Nephron (organoid): ENCODE data around the gene ASPG.

ENCODE experiments used
- H3K27ac Mint-ChIP-seq, 3 experiments: 2 replicates each; pipeline ENCODE4 v1.8.0; 2020; ENCODE audit warnings: mixed read lengths in 3 of 3, mild to moderate bottlenecking in 2 of 3, moderate library complexity in 1 of 3
- H3K27me3 Mint-ChIP-seq: 2 replicates; pipeline ENCODE4 v1.8.0; 2021; ENCODE audit warnings: low read depth, mild to moderate bottlenecking, moderate library complexity, mixed read lengths
- H3K36me3 Mint-ChIP-seq: 2 replicates; pipeline ENCODE4 v1.8.0; 2020; ENCODE audit warnings: low read depth, mixed read lengths
- H3K4me1 Mint-ChIP-seq: 2 replicates; pipeline ENCODE4 v1.8.0; 2020; ENCODE audit warnings: mixed read lengths
- H3K4me3 Mint-ChIP-seq, 3 experiments: 2 replicates each; pipeline ENCODE4 v1.8.0; 2020; ENCODE audit warnings: mild to moderate bottlenecking in 3 of 3, mixed read lengths in 3 of 3, moderate library complexity in 2 of 3
- H3K9me3 Mint-ChIP-seq: 2 replicates; pipeline ENCODE4 v1.8.0; 2020; ENCODE audit warnings: mixed read lengths
- CTCF ChIP-seq, 3 experiments: fragments of 200-600 bp; sonication (generic); IDR thresholded peaks; one replicate each; pipeline ENCODE4 v1.5.0; 2021; ENCODE audit warnings: antibody characterized with exemption in 3 of 3; ENCODE audit not compliant: unreplicated experiment in 3 of 3

Gene ASPG

GRCh38 chr14:104107611-104108569 lies 22.4 kb downstream of the ASPG start:
- Mint-ChIP-seq H3K27ac (no peak overlapping the region), H3K4me3 (no peak overlapping the region), H3K36me3 (no peaks in the 10 kb centered on the region), H3K27me3 (peaks cover 22% of the 10 kb centered on the region), H3K4me1 (no peaks in the 10 kb centered on the region), H3K9me3 (no peaks in the 10 kb centered on the region)
- TF ChIP-seq CTCF (IDR thresholded peaks at IDR 0.05; ENCODE audit: unreplicated experiment in 3 of 3) = no peak

GRCh38 chr14:104108570-104109541 lies 23.4 kb downstream of the ASPG start:
- Mint-ChIP-seq H3K4me1 (no peaks in the 10 kb centered on the region), H3K9me3 (no peaks in the 10 kb centered on the region), H3K27me3 (peaks cover 24% of the 10 kb centered on the region), H3K36me3 (no peaks in the 10 kb centered on the region), H3K4me3 (no peak overlapping the region), H3K27ac (no peak overlapping the region)
- TF ChIP-seq CTCF (IDR thresholded peaks at IDR 0.05; ENCODE audit: unreplicated experiment in 3 of 3) = no peak

GRCh38 chr14:104109731-104110361 lies 24.3 kb downstream of the ASPG start:
- TF ChIP-seq CTCF (IDR thresholded peaks at IDR 0.05; ENCODE audit: unreplicated experiment in 3 of 3) = no peak
- H3K27ac Mint-ChIP-seq = no peak overlapping the region
- H3K36me3 Mint-ChIP-seq = no peaks in the 10 kb centered on the region
- H3K4me3 Mint-ChIP-seq = no peak overlapping the region
- no peaks in the 10 kb centered on the region for H3K9me3 Mint-ChIP-seq
- no peaks in the 10 kb centered on the region for H3K4me1 Mint-ChIP-seq
- peaks cover 33% of the 10 kb centered on the region for H3K27me3 Mint-ChIP-seq

GRCh38 chr14:104110491-104111209 lies 25.1 kb downstream of the ASPG start:
- H3K9me3 Mint-ChIP-seq = no peaks in the 10 kb centered on the region
- no peaks in the 10 kb centered on the region for H3K36me3 Mint-ChIP-seq
- no peak overlapping the region for H3K27ac Mint-ChIP-seq
- no peak overlapping the region for H3K4me3 Mint-ChIP-seq
- peaks cover 41% of the 10 kb centered on the region for H3K27me3 Mint-ChIP-seq
- no peaks in the 10 kb centered on the region for H3K4me1 Mint-ChIP-seq
- no peak for TF ChIP-seq CTCF (IDR thresholded peaks at IDR 0.05; ENCODE audit: unreplicated experiment in 3 of 3)
